ENCODE data around the gene THADA. TPM values are rescaled to one million over a fixed set of nuclear protein-coding genes. Genes with fewer than 3 reads are reported as not detected.

THADA gene
- total RNA-seq, 1 donor from 2014 or later: 32.6 TPM

GRCh38 chr2:43186679-43187374 lies 409.0 kb downstream of the THADA start:
- no peak for DNase-seq (ENCODE audit: low spot score in 2 of 2)
- FAIRE-seq: no peak

GRCh38 chr2:43186321-43186678 lies 409.5 kb downstream of the THADA start:
- DNase-seq (ENCODE audit: low spot score in 2 of 2) (no peak), FAIRE-seq (no peak)

- FAIRE-seq: no peak
- DNase-seq (ENCODE audit: low spot score in 2 of 2): no peak
Observed at GRCh38 chr2:43185146-43185545, 410.7 kb downstream of the THADA start.

GRCh38 chr2:43184339-43184895 lies 411.4 kb downstream of the THADA start:
- no peak for FAIRE-seq

GRCh38 chr2:43183743-43184142 lies 412.1 kb downstream of the THADA start:
- FAIRE-seq: no peak
- no peak for DNase-seq (ENCODE audit: low spot score in 2 of 2)

More at GRCh38 chr2:43184339-43184895, 411.4 kb downstream of the THADA start:
- no peak for DNase-seq (ENCODE audit: low spot score in 2 of 2)

GRCh38 chr2:43180897-43181296 lies 414.9 kb downstream of the THADA start:
- no peak for FAIRE-seq

More at GRCh38 chr2:43180897-43181296, 414.9 kb downstream of the THADA start:
- no peak for DNase-seq (ENCODE audit: low spot score in 2 of 2)

Small RNAs within 50 kb of the gene (small RNA-seq; reads per million reads assigned to genes)
- gene RF00019 (not detected), gene RN7SL531P (not detected), gene RNU6-958P (not detected)

Other genes starting within 250 kb of the THADA start
- gene PLEKHH2, start 41.2 kb upstream of the THADA start, total RNA-seq: 7.3 TPM
- under 0.01 TPM for gene C1GALT1C1L, start 80.4 kb upstream of the THADA start, total RNA-seq
- gene DYNC2LI1, start 178.0 kb upstream of the THADA start, total RNA-seq: 34.6 TPM
- not detected for gene ABCG5, start 242.8 kb upstream of the THADA start, total RNA-seq
- gene ABCG8, start 242.9 kb upstream of the THADA start, total RNA-seq: 0.41 TPM